ENCODE measurements around the gene WWOX.

DNA sequence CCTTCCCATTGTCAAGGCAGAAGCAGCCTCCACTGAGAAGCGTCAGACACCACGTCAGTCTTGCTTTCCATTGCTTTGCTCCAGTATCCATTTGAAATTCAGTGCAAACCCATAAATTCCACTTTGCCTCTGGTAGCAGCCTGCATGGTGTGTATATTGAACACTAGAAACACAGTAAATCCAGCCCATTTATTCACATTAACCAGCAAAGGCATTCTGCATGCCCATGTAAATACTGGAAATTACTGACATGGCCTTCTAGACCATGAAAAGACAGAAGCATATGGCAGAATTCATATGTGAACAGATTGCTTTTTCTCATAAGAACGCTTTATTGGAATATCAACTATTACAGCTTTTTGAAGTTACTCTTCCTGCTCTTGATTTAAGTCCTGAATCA, 595.0 kb downstream of the WWOX start:
- TF ChIP-seq POLR2AphosphoS5 (IDR thresholded peaks at IDR 0.05) (no peak), POLR2A (IDR thresholded peaks at IDR 0.05) (no peak)
- TF ChIP-seq, protein P1, sequence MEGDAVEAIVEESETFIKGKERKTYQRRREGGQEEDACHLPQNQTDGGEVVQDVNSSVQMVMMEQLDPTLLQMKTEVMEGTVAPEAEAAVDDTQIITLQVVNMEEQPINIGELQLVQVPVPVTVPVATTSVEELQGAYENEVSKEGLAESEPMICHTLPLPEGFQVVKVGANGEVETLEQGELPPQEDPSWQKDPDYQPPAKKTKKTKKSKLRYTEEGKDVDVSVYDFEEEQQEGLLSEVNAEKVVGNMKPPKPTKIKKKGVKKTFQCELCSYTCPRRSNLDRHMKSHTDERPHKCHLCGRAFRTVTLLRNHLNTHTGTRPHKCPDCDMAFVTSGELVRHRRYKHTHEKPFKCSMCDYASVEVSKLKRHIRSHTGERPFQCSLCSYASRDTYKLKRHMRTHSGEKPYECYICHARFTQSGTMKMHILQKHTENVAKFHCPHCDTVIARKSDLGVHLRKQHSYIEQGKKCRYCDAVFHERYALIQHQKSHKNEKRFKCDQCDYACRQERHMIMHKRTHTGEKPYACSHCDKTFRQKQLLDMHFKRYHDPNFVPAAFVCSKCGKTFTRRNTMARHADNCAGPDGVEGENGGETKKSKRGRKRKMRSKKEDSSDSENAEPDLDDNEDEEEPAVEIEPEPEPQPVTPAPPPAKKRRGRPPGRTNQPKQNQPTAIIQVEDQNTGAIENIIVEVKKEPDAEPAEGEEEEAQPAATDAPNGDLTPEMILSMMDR (IDR thresholded peaks at IDR 0.05): no peak

Data from gastroesophageal sphincter (tissue), 3 donors.